ENCODE measurements around the gene ACSF2.
"Not testable (repeated sequence)": the region's sequence is repeated elsewhere in the genome, so short reads cannot be mapped to it uniquely, and the experiment has no call there.

- TF ChIP-seq MYC (IDR thresholded peaks at IDR 0.05; ENCODE audit: low read depth, low read length); CTCF (IDR thresholded peaks at IDR 0.05; ENCODE audit: extremely low read depth in 1 of 2, insufficient read depth in 1 of 2, low read depth in 1 of 2, low read length in 2 of 2); JUN (IDR thresholded peaks at IDR 0.05; ENCODE audit: borderline replicate concordance, insufficient read depth, insufficient read length, low read depth); POLR2A (IDR thresholded peaks at IDR 0.05; ENCODE audit: low read depth, low read length); POLR2AphosphoS5 (IDR thresholded peaks at IDR 0.05; ENCODE audit: insufficient read depth, low read depth, low read length); MAX (IDR thresholded peaks at IDR 0.05; ENCODE audit: insufficient read depth, insufficient read length): not testable (repeated sequence)
Measured at GRCh38 chr17:50405351-50405750, 20.7 kb upstream of the ACSF2 start.

Measured in endothelial cell of umbilical vein (primary cell).